ENCODE data around the gene RER1.

The RER1 gene

DNA sequence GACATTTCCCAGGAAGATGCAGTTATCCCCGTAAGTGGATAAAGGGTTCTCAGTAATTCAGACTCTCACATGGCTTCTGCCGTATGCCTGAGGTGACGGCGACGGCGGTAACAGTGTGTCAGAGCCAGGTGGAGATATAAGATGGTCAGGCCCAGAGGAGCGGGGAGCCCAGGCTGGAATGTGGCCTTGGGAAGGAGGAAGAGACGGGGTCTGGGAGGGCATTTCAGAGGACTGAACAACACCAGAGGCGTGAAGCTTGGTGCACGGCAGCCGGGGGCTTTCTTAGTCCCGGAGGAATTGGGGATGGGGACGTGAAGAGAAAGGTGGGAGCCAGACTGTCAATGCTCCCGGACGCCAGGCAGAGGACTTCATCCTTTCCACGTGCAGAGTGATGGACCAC, 1.0 kb downstream of the RER1 start:
- no peak for DNase-seq

DNA sequence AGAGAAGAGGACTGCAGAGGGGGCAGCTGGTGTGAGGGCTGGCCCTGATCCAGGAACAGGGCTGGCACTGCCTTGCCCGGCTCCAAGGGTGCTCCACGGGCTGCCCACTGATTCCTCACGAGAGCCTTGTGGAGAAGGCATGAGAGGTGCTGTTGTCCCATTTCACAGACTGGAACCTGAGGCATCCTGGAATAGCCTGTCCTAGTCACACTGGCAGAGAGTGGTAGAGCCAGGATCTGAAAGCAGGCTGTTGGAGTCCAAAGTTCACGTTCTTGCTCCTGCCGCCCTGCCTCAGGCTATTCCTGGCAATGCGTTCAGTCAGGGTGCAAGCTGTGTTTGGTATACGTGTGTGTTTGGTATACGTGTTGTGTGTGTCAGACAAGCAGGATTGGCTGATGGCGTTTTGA, 1.8 kb downstream of the RER1 start:
- DNase-seq, result no peak

DNA sequence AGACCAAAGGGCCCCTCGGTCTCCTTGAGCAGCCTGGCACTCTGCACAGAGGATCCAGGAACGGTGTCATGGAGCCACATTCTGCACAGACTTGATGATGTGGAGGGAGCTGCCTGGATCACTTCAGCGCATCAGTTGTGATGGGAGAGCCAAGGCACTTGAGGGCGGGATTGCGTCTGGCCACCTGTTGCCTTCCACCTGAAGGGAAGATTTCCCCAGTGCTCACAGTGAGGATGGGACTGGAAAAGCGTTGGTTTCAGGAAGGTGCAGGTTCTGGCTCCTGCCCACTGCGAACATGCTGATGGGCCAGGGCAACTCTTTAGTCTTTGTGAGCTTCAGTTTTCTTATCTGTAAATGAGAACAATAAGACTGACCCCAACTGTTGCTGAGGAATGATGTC, 2.6 kb downstream of the RER1 start:
- no peak for DNase-seq

DNA sequence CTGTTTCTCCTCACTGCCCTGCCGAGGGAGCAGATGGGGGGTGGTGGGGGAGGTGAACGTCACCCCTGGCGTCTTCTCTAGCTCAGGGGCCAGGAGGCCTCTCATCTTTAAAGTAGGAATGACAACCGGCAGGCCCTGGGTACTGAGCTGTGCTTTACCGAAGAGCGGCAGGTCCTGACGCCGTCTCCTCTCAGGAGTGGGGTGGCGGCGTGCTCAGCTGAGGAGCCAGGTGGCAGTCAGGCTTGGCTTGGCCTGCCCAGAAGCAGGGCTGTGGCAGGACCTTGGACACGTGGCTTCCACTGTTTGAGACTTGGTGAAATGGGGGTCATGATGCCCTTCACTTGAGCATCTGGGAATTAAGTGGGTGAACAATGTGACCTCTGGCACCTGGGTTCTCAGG, 3.1 kb downstream of the RER1 start:
- no peak for DNase-seq

DNA sequence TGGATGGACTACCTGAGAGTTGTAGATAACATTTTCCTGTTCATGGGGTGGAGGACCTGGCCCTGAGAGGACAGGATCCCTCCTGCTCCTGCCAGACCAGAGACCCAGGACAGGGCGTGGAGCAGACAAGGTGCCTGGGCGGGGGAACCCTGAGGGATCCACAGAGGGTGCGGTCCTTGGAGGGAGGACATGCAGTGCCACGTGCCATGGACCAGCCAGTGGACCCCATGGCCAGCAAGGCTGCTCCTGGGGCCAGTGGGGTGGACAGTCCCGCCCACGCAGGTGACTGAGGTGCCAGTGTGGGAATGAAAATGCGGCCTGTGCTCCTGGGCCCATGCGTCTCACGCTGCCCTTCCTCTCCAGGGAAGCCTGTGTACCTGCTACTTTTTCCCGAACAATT, 3.6 kb downstream of the RER1 start:
- DNase-seq, result no peak

DNA sequence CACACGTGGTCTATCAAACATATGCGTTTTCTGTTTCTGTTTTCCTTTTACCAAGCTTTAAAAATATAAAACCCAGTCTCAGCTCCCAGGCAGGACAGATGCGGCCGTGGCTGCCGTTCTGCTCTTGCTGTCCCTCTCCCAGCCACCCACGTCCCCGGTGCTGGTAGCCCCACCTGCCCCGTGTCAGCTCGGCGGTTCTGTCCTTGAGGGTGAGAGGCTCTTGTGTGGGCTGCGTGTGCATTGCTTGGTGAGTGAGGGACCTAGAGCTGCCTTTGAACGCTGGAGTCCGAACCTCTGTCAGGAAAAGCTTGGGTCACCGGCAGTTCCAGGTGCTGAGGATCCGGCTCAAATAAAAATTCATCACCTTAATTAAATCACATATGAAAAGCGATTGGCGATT, 4.4 kb downstream of the RER1 start:
- DNase-seq, result no peak

DNA sequence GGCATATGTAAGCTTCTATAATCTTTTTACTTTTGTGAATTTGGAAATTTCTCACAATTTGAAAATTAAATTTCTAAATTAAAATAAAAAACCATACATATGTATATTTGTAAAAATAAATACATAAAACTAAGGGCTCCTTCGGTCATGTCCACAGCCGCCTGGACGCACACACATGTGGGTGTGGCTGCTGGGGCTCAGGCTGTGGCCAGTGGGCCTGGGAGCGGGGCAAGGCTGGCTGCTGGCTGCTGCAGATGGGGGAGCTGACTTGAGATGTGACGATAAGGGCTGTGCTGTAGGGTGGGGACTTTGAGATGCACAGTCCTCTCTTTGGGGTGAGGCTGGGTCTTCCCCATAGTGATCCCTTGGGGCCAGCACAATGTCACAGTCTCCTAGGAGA, 4.8 kb downstream of the RER1 start:
- no peak for DNase-seq

DNA sequence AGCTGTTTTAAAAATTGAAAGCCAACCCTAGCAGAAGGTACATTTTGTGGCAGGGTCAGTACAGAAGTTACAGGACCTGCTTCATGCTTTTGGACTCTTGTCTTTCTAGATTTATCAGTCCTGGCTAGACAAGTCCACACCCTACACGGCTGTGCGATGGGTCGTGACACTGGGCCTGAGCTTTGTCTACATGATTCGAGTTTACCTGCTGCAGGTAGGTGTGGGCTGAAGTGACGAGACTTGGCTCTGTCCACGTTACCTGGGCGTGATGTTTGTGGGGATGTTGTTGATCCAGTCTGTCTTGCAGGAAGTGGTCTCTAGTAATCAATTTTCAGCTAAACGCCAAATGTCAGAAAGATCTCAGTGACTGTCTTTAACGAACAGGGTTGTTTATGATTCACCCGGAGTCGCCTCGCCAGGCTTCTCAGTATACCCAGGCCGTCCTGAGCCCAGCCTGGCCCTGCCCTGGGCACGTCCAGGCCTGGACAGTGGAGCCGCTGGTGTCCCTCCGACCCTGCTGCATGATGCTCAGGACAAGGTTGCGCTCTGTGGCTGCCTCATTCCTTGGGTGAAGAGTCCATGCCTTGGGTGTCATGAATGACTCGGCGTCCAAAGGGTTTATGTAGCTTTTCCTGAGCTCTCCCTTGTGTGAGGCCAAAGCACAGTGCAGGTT, 5.5 kb downstream of the RER1 start:
- DNase-seq, result no peak

DNA sequence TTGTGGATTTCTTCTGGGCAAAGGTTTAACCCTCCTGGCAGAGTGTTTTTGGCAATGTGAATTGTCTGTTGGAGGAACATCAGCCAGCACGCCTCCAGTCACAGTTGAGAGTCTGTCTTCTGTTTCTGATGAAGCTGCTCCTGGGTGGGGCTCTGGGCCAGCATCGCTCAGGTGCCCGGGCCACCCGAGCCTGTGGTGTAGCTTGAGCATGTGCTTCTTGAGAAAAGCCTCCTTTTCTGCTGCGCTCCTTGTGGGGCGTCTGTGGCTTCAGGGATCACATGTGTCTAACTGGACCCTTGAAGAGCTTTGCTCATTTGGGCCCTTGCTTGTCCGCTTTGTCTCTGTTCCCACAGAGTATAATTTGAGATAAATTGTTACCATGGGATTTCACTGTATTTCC, 7.2 kb downstream of the RER1 start:
- DNase-seq, result no peak

DNA sequence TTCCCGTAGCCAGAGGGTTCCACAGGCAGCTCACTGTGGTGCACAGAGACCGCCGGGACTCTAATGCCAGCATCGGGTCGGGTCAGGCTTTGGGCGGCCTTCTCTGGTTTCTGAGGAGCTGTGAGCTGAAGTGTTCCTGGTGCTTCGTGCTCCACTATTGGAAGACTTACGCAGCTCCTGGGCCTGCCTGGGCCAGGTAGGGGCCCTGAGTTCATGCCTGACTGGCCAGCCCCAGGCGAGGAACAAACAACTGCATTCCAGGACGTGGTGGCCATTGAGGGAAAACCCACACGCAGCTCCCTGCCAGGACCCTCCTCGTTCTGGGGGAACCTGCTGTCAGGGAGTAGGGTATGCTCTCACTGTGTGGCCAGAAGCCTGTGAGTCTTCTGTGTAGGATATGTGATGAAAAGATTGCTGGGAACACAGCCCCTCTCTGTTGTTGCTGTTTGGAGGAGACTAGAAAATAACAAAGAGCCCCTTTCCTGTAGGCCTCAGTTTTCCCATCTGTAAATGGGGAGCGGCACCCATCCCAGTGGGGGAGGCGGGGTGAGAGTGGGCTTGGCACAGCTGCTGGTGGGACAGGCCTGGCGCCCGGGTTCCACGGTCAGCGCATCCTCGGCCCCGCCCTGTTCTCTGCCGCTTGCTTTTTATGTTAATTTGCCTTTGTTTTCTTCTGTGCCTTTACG, 8.4 kb downstream of the RER1 start:
- no peak for DNase-seq

DNA sequence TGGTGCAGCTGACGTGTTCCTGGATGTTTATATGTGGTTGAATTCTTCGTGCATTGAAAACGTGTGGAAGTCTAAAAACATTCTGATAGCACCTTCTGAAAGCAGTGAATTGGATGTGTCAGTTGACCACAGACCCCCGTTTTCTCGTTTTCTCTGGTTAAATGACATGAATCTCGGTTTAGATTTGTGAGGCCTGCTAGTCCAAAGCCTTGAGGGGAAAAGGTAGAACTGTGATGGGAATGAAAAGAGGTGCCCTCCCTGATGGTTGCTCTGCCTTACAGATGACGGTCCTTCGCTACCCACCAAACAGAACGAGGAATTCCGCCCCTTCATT, 8.9 kb downstream of the RER1 start:
- no peak for DNase-seq

DNA sequence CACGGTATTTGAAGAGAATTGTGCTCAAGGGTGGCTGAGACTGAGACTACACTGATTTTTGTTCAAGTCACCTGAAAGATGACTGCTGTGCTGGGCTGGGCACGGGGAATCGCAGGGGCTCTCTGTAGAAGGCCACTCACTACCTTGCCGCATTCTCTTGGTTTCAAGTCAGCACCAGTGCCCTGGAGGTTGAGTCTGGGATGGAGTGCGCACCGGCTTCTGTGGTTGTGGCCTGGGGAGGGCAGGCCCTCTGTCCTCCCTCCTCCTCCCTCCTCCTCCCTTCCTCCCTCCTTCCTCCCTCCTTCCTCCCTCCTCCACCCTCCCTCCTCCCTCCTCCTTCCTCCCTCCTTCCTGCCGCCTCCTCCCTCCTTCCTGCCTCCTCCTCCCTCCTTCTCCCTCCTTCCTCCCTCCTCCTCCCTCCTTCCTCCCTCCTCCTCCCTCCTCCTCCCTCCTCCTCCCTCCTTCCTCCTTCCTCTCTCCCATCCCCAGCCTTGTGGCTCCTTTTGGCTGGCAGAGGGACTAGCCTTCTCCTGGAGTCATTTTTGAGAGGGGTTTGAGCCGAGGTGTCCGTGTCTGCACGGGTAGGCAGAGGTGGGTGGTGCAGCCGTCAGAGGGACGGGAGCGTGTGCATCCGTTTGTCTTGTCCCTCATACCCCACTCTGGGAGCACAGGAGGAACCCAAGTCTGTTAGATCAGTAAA, 9.5 kb downstream of the RER1 start:
- no peak for DNase-seq

DNA sequence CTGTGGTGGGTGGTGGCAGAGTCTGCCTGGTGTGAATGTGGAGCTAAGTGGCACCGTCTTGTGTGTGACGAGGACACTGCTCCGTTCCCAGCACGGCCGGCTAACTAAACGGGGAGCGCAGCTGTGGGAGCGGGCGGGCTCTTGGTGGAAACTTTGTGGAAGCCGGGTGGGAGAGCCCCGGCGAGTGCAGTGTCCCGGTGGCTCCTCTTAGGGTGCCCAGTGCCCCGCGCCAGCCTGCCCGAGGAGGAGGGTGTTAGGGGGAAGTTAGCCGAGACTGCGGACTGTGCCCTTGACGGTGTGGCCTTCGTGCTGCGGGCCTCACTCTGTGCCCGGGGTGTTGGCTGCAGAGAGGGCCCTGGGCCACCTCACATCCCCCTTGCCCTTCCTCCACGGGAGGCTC, 10.8 kb downstream of the RER1 start:
- no peak for DNase-seq

DNA sequence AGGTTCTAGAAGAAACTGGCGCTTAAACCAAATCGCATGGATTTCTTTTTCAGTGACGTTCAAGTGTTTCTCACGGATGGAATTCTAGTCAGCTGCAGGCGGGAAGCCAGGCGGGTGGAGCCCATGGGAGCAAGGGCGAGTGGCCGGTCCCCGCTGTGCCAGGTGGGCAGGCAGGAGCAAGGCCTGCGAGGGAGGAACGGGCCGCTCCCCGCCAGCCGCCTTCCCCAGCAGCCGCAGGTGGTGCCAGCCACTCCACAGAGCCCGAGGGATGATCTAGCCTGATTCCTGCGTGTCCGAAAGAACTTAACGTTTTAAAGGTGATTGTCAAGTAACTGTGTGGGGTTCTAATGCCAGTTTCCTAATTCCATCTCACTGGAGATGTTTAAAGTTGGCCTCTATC, 11.6 kb downstream of the RER1 start:
- no peak for DNase-seq

DNA sequence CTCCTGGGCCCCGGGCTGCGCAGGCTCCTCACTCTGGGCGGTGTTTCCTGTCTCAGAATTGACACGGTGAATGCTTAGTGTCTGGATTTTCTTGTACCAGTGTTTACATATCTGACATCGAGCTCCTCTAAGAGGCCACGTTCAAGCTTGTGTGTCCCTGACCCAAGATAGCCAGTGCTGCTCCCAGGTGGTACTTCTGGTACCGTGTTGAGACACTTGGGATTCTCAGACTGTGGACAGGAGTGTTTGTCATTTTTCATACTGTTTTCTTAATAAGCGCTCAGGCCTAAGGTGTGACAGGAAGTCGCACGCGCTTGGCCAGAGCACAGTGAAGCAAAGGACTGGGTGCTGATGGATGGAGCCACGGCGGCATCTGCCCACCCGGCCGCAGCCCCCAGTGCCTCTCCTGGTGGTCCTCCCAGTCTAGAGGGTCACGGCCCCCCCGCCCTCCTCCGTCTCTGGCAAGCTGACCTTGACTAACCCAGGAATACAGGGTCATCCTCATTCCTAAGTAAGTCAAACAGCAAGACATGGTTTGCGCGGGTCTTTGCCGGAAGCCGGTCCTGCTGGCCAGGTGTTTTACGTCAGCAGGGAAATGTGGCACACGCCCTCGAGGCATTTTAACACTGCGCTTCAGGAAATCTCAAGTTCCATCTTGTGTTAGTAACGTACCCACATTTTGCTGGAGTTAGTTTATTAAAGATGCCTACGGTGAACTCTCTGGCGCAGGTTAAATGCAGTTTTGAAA, 12.7 kb downstream of the RER1 start:
- no peak for DNase-seq

DNA sequence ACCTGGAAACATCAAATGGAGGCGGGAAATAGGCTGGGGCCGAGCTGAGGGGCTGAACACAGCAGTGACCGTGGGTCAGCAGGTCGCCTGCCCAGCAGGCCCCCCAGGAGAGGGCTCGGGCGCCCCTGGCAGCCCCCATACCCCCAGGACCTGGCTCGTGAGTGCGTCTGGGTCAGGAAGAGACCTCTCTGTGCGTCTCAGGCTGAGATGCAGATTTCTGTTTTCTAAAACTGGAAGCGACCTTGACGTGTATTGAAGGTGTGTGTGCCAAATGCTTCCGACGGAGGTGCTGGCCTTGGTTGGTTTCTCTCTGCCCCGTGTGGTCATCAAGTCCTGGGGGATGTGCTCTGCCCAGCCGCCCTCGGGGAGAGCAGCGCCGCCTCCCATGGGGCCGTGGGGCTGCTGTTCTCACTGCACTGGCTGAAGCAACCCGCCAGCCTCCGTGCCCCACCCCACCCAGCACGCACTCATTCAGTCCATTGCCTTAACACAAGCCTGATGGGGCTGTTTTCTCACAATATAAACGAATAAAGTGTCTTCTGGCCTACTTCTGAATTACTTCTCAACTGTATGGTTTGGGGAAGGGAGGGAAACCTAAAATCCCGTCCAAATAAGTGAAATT, 13.4 kb downstream of the RER1 start:
- DNase-seq, result no peak

DNA sequence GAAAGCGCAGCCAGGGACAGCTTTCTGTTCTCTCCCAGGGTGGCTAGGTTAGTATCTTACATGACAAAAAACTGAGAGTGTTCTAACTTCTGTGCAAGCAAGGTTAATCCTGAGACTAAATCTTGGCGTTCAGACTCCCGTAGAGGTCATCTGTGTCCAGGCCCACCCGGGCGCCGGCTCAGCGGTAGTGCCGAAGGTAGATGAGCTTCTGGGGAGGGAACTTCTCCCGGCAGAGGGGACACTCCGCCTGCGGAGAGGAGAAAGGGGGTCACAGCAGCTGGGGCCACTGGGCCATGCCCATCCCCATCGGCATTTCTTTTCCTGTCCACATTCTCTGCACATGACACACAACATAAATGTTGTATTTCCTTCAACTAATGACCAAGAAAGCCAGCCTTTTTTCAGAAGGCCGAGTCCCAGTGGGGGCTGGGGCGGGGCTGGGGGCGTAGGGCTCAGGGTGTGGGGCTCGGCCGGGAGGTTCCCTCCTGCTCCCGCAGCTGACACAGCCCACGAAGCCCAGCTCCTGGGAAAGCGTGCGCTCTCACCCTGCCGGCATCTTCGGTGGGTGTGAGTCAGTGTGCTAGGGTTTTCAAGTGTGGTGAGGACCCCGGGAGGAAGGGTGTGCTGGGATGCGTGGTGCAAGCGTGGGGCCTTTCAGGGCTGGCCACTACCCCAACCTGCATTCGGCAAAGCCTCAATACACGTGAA, 14.1 kb downstream of the RER1 start:
- DNase-seq, result no peak

DNA sequence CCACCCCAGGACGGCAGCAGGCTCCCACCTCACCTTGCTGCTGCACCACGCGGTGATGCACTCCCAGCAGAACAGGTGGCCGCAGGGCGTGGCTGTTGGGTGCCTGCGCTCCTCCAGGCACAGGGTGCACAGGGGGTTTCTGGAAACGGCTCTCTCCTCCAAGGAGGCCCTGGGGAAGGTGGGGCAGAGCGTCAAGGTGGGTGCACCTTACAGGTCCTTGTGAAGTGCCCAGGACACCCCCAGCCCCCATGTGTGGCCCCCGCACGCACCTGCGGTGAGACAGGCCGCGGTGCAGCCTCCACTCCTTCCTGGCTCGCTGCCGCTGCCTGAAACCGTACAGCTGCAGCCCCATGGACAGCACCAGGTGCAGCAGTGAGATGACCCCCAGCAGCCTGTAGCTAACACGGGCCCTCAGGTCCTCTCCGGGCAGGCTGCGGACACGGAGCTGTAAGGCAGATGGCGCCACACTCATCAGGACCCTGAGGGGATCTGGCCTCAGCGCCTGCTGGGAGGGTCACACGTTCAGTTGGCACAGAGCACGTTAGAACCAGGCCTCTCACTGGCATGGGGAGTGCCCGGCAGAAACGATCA, 14.9 kb downstream of the RER1 start:
- no peak for DNase-seq

DNA sequence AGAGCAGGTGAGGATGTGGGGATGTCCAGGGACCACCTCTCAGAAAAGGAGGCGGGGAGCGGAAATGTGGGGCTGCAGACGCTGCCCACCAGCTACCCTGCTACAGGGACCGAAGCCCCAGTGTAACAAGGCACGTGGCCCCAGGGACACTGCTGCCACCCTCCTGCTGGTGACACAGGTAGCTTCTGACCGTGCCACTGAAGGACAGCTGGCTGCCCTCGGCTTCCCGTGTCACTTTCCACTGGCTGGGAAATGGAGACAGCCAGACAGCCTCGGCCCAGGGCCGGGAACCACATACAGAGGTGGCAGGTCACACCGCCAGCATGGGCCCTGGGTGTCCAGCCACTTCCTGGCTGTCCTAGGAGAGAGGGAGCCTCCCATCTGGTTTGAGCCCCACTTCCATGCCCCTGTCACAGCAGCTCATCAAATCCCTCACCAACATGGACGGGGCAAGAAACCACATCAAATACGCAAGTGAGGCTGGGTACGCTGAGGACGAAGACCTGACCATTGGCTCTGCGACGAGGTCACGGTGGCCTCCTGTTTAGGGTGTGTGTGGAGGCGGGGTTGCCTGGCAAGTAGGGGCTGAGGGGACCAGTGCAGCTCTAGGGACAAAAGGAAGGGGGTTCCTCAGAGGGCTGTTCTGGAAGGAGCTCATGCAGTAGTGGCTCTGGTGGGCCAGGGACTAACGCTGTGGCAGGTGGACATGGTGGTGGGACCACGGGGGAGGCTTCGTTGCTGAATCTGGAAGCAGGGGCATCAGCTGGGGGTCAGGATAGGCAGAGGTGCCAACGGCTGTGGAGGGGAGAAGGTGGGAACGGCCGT, 15.7 kb downstream of the RER1 start:
- DNase-seq, result no peak

DNA sequence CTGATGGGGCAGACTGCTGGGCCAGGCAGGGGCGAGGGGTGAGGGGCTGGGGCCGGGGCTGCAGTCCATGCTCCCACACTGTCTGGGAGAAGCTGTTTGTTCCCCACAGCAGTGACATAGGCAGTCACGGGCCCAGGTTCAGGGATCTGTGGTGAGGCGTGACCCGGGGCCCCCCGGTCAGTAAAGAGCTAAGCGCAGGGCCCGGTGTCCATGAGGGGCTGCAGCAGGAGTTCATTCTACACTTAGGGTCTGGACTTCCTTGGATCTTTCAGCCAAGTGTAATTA, 16.3 kb downstream of the RER1 start:
- no peak for DNase-seq

DNA sequence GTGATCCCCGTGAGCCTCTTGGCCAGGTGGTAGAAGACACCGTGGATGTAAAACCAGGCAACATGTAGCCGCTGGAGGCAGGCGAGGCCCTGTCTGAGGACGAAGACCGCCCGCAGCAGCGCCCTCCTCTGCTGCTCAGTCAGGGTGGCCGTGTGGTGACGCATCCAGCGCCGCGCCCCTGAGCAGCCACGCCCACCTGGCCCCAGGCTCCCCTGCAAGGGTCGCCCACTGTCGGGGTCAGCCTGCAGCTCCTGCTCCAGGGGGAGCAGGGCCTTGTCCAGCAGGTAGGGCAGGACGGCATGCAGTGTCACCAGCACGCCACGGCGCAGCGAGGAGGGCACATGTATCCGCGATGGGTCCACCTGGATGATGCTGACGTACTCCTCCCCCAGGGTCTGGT, 16.8 kb downstream of the RER1 start:
- DNase-seq, result no peak

DNA sequence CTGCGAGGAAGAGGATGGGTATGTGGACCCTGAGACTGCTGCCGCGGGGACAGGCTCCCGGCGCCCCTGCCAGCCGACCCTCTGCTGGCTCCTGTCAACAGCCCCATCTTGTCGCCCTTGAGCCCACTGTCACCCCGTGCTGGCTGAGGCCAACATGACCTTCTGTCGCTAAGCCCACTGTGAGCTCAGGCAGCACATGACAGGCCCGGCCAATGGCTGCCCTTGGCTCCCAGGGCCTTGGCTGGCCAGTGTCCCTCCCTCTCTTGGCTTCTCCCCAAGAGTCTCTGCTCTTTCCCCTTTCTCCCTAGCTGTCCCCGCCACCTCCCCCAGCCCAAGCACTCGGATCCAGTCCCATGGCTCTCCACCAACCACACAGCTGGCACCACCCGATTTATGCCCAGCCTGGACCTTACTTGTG, 17.2 kb downstream of the RER1 start:
- DNase-seq, result no peak

All from MV-4-11 (cell line).